Ovary (tissue), 10 donors: ENCODE data around the gene MBL2. TPM values are rescaled to one million over a fixed set of nuclear protein-coding genes. Genes with fewer than 3 reads are reported as not detected.

ENCODE experiments used
- DNase-seq, 5 donors: peaks; one replicate each; pipeline ENCODE4 v3.0.0-alpha.2; 2019 to 2020
- H3K27ac ChIP-seq, 2 donors: fragments of 200-600 bp; one replicate each; pipeline versions ENCODE4 v1.5.1 to v1.8.0; 2019 to 2022
- H3K27me3 ChIP-seq: fragments of 200-600 bp; one replicate; pipeline ENCODE4 v1.8.0; 2022
- H3K36me3 ChIP-seq: fragments of 200-600 bp; sonication (generic); one replicate; pipeline ENCODE4 v1.5.1; 2019
- H3K4me1 ChIP-seq: one replicate; pipeline ENCODE4 v1.8.1; 2013; ENCODE audit warnings: mild to moderate bottlenecking, moderate library complexity; ENCODE audit not compliant: insufficient read depth
- H3K4me3 ChIP-seq: fragments of 200-600 bp; sonication (generic); one replicate; pipeline ENCODE4 v1.5.1; 2017
- H3K9me3 ChIP-seq, 2 donors: fragments of 200-600 bp in 1 of 2; sonication (generic) in 1 of 2; one replicate each; pipeline versions ENCODE4 v1.5.1 to v1.8.1; 2013 to 2019; ENCODE audit warnings: mild to moderate bottlenecking in 1 of 2, moderate library complexity in 1 of 2
- EP300 ChIP-seq: sonication (generic); formaldehyde crosslinking; IDR thresholded peaks from one replicate; pipeline ENCODE4 v1.6.1; 2017; ENCODE audit warnings: antibody characterized with exemption
- POLR2A ChIP-seq: fragments of 450-650 bp; IDR thresholded peaks from one replicate; pipeline ENCODE4 v1.6.1; 2017; ENCODE audit warnings: antibody characterized with exemption, mild to moderate bottlenecking, moderate library complexity
- WGBS, 3 donors: extraction: QIAGEN DNeasy Blood & Tissue Kit in 1 of 3; methylation state at CpG; one replicate each; pipeline versions ENCODE4 v1.1.5 to v1.1.7; 2013 to 2017; 5-methylcytosine and 5-hydroxymethylcytosine counted together
- intact Hi-C, 4 donors: fragments of 100-400 bp; cut with DNase I; formaldehyde crosslinking; loops; one replicate each; pipeline versions ENCODE4 v1.11.0 to v1.15.1; 2022 to 2023
- long read RNA-seq, 3 donors: library from polyadenylated mRNA in 2 of 3; unstranded in 2 of 3; transcript quantifications; one replicate each; pipeline ENCODE4 v2.0.0 and lab custom pipeline, GENCODE V29; 2021 to 2026
- polyA plus RNA-seq, 2 donors: library from polyadenylated mRNA; stranded (reverse); fragments of 200-250 nt in 1 of 2; fragments of 350-450 nt in 1 of 2; fragmentation: Illumina TruSeq in 1 of 2; extraction: RNeasy Lipid Tissue Mini Kit (QIAGEN cat#74804) in 1 of 2; gene quantifications; one replicate each; pipeline ENCODE4 v1.2.3, GENCODE V29; 2013 to 2014
- total RNA-seq, 7 donors: library from RNA; depleted of rRNA in 2 of 7; stranded (reverse); fragments of >200 nt in 2 of 7; fragmentation: NEBNext Ultra II Directional in 3 of 7; extraction: Animal tissue kit (Norgen Biotek cat#: 25700) in 3 of 7; gene quantifications; one replicate each; pipeline versions ENCODE4 v1.1.0 to v1.2.4, GENCODE V29; 2016 to 2023
- TF ChIP-seq, protein P1 (sequence below), 3 donors: fragments of 450-650 bp in 2 of 3; fragments of 200-600 bp in 1 of 3; IDR thresholded peaks; one replicate each; pipeline versions ENCODE4 v1.5.1 to v1.8.0; 2016 to 2022; ENCODE audit warnings: antibody characterized with exemption in 3 of 3, mild to moderate bottlenecking in 1 of 3
- donor health status: DM: no; HTN: no; CAD: no; lungs with moderate emphysema.
- donor health status: DM: no; HTN: no; CAD: no.
- donor health status: Bipolar disorder and iron deficiency.
- donor health status: DM: yes; HTN: yes; CAD: no.
- donor health status: DM: no; HTN: no; CAD: no.
- donor health status: DM: yes; HTN: yes; CAD: no.

MBL2 gene
- total RNA-seq, result not detected
- not detected for polyA plus RNA-seq
- long read RNA-seq, donor 1, result 0 reads
- long read RNA-seq, donor 2, result 0 reads
- long read RNA-seq, donor 3, result 0 reads

DNA sequence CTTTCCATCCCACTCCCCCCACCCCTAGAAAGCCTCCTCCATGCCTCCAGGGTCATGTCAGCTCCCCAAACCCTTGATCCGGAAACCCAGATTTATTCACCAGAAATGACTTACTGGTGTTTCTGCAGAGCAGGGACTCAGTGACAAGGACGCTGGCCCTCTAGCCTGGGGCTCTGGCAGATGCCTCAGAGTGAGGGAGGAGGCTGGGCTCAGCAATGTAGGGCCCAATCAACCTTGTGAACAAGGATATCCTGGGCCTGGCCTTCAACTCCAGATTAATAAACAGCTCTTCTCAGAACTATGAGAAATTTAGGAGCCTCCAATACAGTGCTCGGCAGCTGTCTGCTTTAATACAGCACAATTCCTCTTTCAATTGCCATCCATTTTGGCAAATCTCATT lies at the start of gene MBL2:
Gene MBL2 (minus strand): TSS at position 162 of the 400 bp plus-strand sequence. CDS start 1,149 bp downstream, outside the sequence.
- H3K27ac ChIP-seq, result no peak within 1 kb of the TSS
- H3K27me3 ChIP-seq, result no peaks in the 10 kb centered on the region
- TF ChIP-seq POLR2A, result no peak
- no peak within 1 kb of the TSS for H3K4me3 ChIP-seq
- 70 to 79% (median 71%) methylated on average over 3 of the region's 3 CpGs for WGBS, 3 donors
- no peaks in the 10 kb centered on the region for H3K4me1 ChIP-seq
- H3K36me3 ChIP-seq, result no peaks in the 10 kb centered on the region
- H3K9me3 ChIP-seq, result no peaks in the 10 kb centered on the region
- intact Hi-C loops, result no loop called here
- no peak for DNase-seq

DNA sequence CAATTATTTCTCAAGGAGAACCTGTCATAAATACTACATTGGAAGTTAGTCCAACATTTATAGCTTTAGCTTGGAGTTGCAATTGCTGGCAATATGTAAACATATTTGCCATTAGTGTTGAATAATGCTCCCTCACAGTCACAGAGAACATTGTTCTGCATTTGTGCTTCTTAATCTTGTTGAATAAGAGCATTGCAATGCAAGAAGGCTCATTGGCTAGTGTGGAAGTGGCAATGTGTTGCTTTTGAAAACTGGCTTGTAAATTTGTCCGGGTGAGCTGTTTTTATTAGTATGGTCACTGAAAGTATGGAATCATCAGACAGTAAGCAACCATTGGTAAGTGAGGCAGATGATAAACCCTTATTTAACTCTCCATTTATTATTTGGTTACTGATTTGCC lies 47.7 kb upstream of the MBL2 start:
- intact Hi-C loops, result no loop called here
- Histone ChIP-seq H3K36me3 (no peaks in the 10 kb centered on the region), H3K4me3 (no peak overlapping the region), H3K4me1 (no peaks in the 10 kb centered on the region), H3K27me3 (no peaks in the 10 kb centered on the region), H3K27ac (no peak overlapping the region), H3K9me3 (no peaks in the 10 kb centered on the region)
- WGBS, 3 donors, result 58 to 81% (median 71%) methylated on average over 1 of the region's 1 CpG
- DNase-seq, result no peak
- TF ChIP-seq, protein P1, sequence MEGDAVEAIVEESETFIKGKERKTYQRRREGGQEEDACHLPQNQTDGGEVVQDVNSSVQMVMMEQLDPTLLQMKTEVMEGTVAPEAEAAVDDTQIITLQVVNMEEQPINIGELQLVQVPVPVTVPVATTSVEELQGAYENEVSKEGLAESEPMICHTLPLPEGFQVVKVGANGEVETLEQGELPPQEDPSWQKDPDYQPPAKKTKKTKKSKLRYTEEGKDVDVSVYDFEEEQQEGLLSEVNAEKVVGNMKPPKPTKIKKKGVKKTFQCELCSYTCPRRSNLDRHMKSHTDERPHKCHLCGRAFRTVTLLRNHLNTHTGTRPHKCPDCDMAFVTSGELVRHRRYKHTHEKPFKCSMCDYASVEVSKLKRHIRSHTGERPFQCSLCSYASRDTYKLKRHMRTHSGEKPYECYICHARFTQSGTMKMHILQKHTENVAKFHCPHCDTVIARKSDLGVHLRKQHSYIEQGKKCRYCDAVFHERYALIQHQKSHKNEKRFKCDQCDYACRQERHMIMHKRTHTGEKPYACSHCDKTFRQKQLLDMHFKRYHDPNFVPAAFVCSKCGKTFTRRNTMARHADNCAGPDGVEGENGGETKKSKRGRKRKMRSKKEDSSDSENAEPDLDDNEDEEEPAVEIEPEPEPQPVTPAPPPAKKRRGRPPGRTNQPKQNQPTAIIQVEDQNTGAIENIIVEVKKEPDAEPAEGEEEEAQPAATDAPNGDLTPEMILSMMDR (IDR thresholded peaks at IDR 0.05), result no peak
- no peak for TF ChIP-seq POLR2A
- TF ChIP-seq EP300, result no peak

DNA sequence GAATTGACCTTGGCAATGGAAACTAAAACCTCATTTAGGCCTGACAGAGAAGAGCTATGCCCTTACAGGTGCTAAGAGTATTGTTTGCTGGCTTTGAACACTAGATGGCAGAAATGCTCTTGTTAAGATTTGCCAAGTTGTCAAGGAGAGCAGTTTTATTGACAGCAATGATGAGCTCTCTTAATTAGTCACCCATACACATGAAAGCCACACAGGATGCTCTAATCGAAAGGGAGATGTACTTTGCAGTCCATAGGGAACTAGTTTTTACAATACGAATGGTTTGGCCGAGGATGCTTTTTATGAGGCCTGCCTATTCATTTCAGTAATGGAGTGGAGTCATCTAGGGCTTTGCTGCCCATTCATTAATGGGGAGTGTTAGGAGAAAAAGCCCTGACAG lies 45.4 kb upstream of the MBL2 start:
- Histone ChIP-seq H3K9me3 (no peaks in the 10 kb centered on the region), H3K27ac (no peak overlapping the region), H3K4me1 (no peaks in the 10 kb centered on the region), H3K36me3 (no peaks in the 10 kb centered on the region), H3K27me3 (no peaks in the 10 kb centered on the region), H3K4me3 (no peak overlapping the region)
- DNase-seq, result no peak
- 62 to 67% (median 67%) methylated on average over 3 of the region's 3 CpGs for WGBS, 3 donors
- TF ChIP-seq POLR2A, result no peak
- no peak for TF ChIP-seq EP300
- TF ChIP-seq, protein P1 (IDR thresholded peaks at IDR 0.05), result no peak
- intact Hi-C loops, result no loop called here

DNA sequence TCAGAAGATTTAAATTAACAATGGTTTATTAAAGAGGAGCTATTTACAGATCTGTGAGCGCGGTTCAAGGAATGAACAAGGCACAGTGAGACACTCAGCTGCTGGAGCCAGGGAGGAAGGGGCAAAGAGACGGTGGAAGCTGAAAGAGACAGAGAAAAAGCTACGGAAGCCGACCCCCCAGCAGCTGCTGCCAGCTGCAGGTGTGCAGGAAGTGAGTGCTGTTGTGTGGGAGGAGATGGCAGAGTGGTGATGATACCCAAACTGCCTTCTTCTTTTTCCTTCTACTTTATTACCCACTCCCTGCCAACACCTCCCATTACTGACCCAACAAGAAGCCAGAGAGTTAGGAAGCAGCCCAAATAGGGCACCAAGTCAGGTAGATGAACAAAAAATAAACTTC lies 41.9 kb upstream of the MBL2 start:
- H3K9me3 ChIP-seq, result no peaks in the 10 kb centered on the region
- H3K4me1 ChIP-seq, result no peaks in the 10 kb centered on the region
- H3K27ac ChIP-seq, result no peak overlapping the region
- intact Hi-C loops, result no loop called here
- no peaks in the 10 kb centered on the region for H3K27me3 ChIP-seq
- TF ChIP-seq, protein P1 (IDR thresholded peaks at IDR 0.05), result no peak
- no peak for TF ChIP-seq EP300
- no peak for TF ChIP-seq POLR2A
- no peaks in the 10 kb centered on the region for H3K36me3 ChIP-seq
- 60 to 76% (median 61%) methylated on average over 5 of the region's 5 CpGs for WGBS, 3 donors
- H3K4me3 ChIP-seq, result no peak overlapping the region
- no peak for DNase-seq

DNA sequence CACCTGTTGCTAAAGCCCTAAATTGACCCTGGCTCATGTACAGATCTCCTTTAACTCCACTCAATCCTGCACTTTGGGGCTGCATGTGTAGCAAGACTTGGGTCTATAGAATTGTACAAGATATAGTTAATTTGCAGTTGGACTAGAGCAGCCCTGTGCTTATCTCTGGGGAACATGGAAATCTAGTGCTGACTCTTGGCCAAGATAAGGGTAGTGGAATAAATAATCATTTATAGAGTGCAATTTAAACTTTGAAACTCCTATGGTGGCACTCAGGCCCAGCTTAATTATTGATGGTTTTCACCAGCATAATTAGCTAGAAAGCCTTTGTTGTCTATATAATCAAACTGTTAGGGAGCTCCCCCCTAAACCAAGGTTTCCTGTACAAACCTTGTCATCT lies 39.2 kb upstream of the MBL2 start:
- intact Hi-C loops, result no loop called here
- no peaks in the 10 kb centered on the region for H3K36me3 ChIP-seq
- no peak for TF ChIP-seq POLR2A
- TF ChIP-seq, protein P1 (IDR thresholded peaks at IDR 0.05), result no peak
- TF ChIP-seq EP300, result no peak
- no peak overlapping the region for H3K4me3 ChIP-seq
- no peaks in the 10 kb centered on the region for H3K27me3 ChIP-seq
- no peak for DNase-seq
- H3K4me1 ChIP-seq, result no peaks in the 10 kb centered on the region
- no peak overlapping the region for H3K27ac ChIP-seq
- H3K9me3 ChIP-seq, result no peaks in the 10 kb centered on the region
